ENCODE measurements around the gene JAG1.
A peak's percentile ranks its signal among the peaks of the same experiment; 100 is the strongest.
"Not testable (repeated sequence)": the region's sequence is repeated elsewhere in the genome, so short reads cannot be mapped to it uniquely, and the experiment has no call there.

JAG1 gene

GRCh38 chr20:10602221-10602871 is 71.5 kb downstream of the JAG1 start:
- peak overlapping the region; percentile 6 for H3K27ac Mint-ChIP-seq (ENCODE audit: low read depth)
- no peaks in the 10 kb centered on the region for H3K9me3 Mint-ChIP-seq
- no peaks in the 10 kb centered on the region for H3K27me3 Mint-ChIP-seq
- no peaks in the 10 kb centered on the region for H3K4me1 Mint-ChIP-seq
- H3K36me3 Mint-ChIP-seq (ENCODE audit: insufficient read depth): peaks cover 7% of the 10 kb centered on the region
- H3K4me3 Mint-ChIP-seq: no peak overlapping the region
- DNase-seq (ENCODE audit: low spot score in 2 of 2): no peak
- no peak for ATAC-seq (replicated peaks; ENCODE audit: extremely low read depth, poor library complexity, severe bottlenecking)

- peaks cover 8% of the 10 kb centered on the region for H3K36me3 Mint-ChIP-seq (ENCODE audit: insufficient read depth)
- DNase-seq (ENCODE audit: low spot score in 2 of 2): no peak
- no peak for ATAC-seq (replicated peaks; ENCODE audit: extremely low read depth, poor library complexity, severe bottlenecking)
- H3K4me3 Mint-ChIP-seq: no peak overlapping the region
- no peaks in the 10 kb centered on the region for H3K9me3 Mint-ChIP-seq
- no peaks in the 10 kb centered on the region for H3K4me1 Mint-ChIP-seq
- H3K27ac Mint-ChIP-seq (ENCODE audit: low read depth): no peak overlapping the region
- H3K27me3 Mint-ChIP-seq: no peaks in the 10 kb centered on the region
Observed at GRCh38 chr20:10597637-10598036, 76.2 kb downstream of the JAG1 start.

GRCh38 chr20:10596710-10597121 is 77.1 kb downstream of the JAG1 start:
- Mint-ChIP-seq H3K27ac (ENCODE audit: low read depth) (no peak overlapping the region), H3K27me3 (no peaks in the 10 kb centered on the region), H3K9me3 (no peaks in the 10 kb centered on the region), H3K4me1 (no peaks in the 10 kb centered on the region), H3K36me3 (ENCODE audit: insufficient read depth) (peaks cover 6% of the 10 kb centered on the region), H3K4me3 (no peak overlapping the region)
- DNase-seq (ENCODE audit: low spot score in 2 of 2) (no peak), ATAC-seq (replicated peaks; ENCODE audit: extremely low read depth, poor library complexity, severe bottlenecking) (no peak)

- DNase-seq (ENCODE audit: low spot score in 2 of 2) (no peak), ATAC-seq (replicated peaks; ENCODE audit: extremely low read depth, poor library complexity, severe bottlenecking) (no peak)
- Mint-ChIP-seq H3K4me3 (no peak overlapping the region), H3K9me3 (no peaks in the 10 kb centered on the region), H3K4me1 (no peaks in the 10 kb centered on the region), H3K27me3 (no peaks in the 10 kb centered on the region), H3K27ac (ENCODE audit: low read depth) (no peak overlapping the region), H3K36me3 (ENCODE audit: insufficient read depth) (peaks cover 5% of the 10 kb centered on the region)
Observed at GRCh38 chr20:10595985-10596384, 77.8 kb downstream of the JAG1 start.

- H3K4me1 Mint-ChIP-seq: no peaks in the 10 kb centered on the region
- H3K9me3 Mint-ChIP-seq: no peaks in the 10 kb centered on the region
- H3K4me3 Mint-ChIP-seq: no peak overlapping the region
- no peaks in the 10 kb centered on the region for H3K27me3 Mint-ChIP-seq
- H3K36me3 Mint-ChIP-seq (ENCODE audit: insufficient read depth): peaks cover 5% of the 10 kb centered on the region
- DNase-seq (ENCODE audit: low spot score in 2 of 2) (no peak), ATAC-seq (replicated peaks; ENCODE audit: extremely low read depth, poor library complexity, severe bottlenecking) (no peak)
- no peak overlapping the region for H3K27ac Mint-ChIP-seq (ENCODE audit: low read depth)
Observed at GRCh38 chr20:10595266-10595665, 78.5 kb downstream of the JAG1 start.

GRCh38 chr20:10594296-10594868 is 79.4 kb downstream of the JAG1 start:
- no peak for ATAC-seq (replicated peaks; ENCODE audit: extremely low read depth, poor library complexity, severe bottlenecking)
- Mint-ChIP-seq H3K36me3 (ENCODE audit: insufficient read depth) (peaks cover 4% of the 10 kb centered on the region), H3K27me3 (no peaks in the 10 kb centered on the region), H3K27ac (ENCODE audit: low read depth) (no peak overlapping the region), H3K4me1 (no peaks in the 10 kb centered on the region), H3K9me3 (no peaks in the 10 kb centered on the region), H3K4me3 (no peak overlapping the region)
- no peak for DNase-seq (ENCODE audit: low spot score in 2 of 2)

- Mint-ChIP-seq H3K4me3 (no peak overlapping the region), H3K36me3 (ENCODE audit: insufficient read depth) (peaks cover 2% of the 10 kb centered on the region), H3K9me3 (no peaks in the 10 kb centered on the region), H3K27me3 (no peaks in the 10 kb centered on the region), H3K4me1 (no peaks in the 10 kb centered on the region), H3K27ac (ENCODE audit: low read depth) (no peak overlapping the region)
- DNase-seq (ENCODE audit: low spot score in 2 of 2) (no peak), ATAC-seq (replicated peaks; ENCODE audit: extremely low read depth, poor library complexity, severe bottlenecking) (no peak)
Observed at GRCh38 chr20:10591946-10592521, 81.8 kb downstream of the JAG1 start.

GRCh38 chr20:10590950-10591671 is 82.7 kb downstream of the JAG1 start:
- H3K4me1 Mint-ChIP-seq: no peaks in the 10 kb centered on the region
- peaks cover 2% of the 10 kb centered on the region for H3K36me3 Mint-ChIP-seq (ENCODE audit: insufficient read depth)
- H3K9me3 Mint-ChIP-seq: no peaks in the 10 kb centered on the region
- DNase-seq (ENCODE audit: low spot score in 2 of 2): no peak
- no peak overlapping the region for H3K4me3 Mint-ChIP-seq
- H3K27ac Mint-ChIP-seq (ENCODE audit: low read depth): no peak overlapping the region
- H3K27me3 Mint-ChIP-seq: no peaks in the 10 kb centered on the region
- no peak for ATAC-seq (replicated peaks; ENCODE audit: extremely low read depth, poor library complexity, severe bottlenecking)

GRCh38 chr20:10590446-10590845 is 83.4 kb downstream of the JAG1 start:
- H3K4me1 Mint-ChIP-seq; H3K36me3 Mint-ChIP-seq (ENCODE audit: insufficient read depth); H3K9me3 Mint-ChIP-seq; H3K4me3 Mint-ChIP-seq; ATAC-seq (replicated peaks; ENCODE audit: extremely low read depth, poor library complexity, severe bottlenecking); H3K27ac Mint-ChIP-seq (ENCODE audit: low read depth); H3K27me3 Mint-ChIP-seq; DNase-seq (ENCODE audit: low spot score in 2 of 2): not testable (repeated sequence)
